ENCODE data around the gene PDE4D.
"Not testable (repeated sequence)": the region's sequence is repeated elsewhere in the genome, so short reads cannot be mapped to it uniquely, and the experiment has no call there.

Gene PDE4D

GRCh38 chr5:59798862-59799667 lies 94.5 kb downstream of the PDE4D start:
- no peak for FAIRE-seq

DNA sequence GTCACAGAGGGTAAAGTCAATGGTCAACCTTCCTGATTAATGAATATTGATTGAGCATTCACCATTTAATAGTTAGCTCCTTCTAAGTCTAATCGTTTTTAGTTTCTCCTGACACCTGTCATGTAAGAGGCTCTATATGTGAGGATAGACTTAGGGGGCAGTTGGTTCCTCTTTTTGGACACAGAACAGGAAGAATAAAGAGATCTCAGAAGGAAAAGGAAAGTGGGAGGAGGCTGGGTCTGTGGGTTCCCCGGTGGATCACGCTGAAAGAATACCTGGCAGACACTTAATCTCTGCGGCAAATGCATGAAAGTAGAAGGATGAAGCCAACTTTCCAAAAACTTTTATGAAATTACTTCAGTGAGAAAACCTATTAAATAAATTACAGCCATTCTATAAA lies 98.4 kb downstream of the PDE4D start:
- no peak for FAIRE-seq

- no peak for FAIRE-seq
Observed at GRCh38 chr5:59792983-59793585, 100.4 kb downstream of the PDE4D start.

- FAIRE-seq: no peak
Observed at GRCh38 chr5:59791617-59792016, 101.9 kb downstream of the PDE4D start.

DNA sequence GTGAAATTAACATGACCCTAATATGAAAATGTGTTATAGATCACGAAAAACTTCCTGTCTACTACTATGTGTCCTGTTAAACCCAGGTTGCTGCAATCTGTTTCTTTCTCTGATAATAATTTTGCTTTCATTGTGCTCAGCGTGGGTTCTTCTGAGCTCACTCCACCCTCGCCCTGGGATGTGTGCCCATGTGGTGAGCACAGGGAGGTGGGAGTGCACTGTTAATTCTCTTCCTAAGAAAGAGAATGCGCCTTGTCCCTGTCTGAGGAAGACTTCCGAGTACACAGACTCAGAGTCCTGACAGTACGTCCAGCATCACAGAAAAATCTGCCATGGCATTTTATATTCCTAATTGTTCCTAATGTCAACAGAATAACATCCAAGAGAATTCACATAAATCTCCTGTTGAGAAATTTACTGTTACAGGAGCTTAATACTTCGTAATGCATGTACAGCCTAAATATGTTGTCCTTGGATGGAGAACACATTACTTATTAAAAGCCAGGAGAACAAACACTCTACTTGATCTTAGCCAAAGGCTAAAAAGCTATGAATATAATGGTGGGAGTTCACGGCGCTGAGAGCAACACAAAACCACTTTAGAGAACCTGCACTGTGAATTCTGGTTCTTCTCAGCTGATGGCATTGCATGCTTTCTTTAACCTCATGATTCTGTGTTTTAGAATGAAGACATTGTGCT lies 102.6 kb downstream of the PDE4D start:
- FAIRE-seq: no peak

DNA sequence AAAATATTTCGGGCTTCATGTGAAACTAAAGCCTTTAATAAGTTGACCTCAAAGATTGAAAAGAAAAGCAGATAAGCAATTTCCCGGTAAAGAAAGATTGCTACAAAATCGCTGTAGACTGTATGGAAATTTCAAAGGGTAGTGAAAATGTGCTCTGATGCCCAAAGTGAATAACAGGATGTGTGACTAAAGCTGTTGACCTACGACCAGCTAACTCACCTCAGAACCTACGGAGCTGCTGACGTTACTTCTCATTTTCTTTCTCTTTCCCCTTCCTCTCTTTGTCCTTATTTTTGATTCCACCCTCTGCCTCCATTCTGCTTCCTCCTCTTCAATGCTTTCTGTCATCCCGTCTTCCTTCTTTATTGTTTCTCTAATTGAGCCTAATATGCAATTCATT lies 103.2 kb downstream of the PDE4D start:
- no peak for FAIRE-seq

DNA sequence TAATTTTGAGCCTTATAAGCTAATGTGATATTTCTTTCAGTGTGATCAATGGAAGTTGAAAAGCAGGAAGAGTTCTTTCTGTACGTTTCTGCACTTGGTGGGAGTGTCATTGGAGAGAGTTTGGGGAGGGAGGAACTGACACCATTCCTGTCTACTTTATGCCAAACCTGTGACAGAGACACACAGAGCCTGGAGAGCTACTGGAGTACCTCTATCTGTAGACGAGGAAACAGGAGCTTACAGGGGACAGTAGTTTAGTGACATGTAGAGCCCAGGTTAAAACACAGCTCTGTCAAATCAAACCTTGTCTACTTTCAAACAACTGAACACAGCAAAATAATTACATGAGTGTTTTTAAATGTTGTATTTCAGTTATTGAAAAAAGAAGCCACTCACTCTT lies 103.6 kb downstream of the PDE4D start:
- no peak for FAIRE-seq

GRCh38 chr5:59789197-59789596 lies 104.3 kb downstream of the PDE4D start:
- no peak for FAIRE-seq

DNA sequence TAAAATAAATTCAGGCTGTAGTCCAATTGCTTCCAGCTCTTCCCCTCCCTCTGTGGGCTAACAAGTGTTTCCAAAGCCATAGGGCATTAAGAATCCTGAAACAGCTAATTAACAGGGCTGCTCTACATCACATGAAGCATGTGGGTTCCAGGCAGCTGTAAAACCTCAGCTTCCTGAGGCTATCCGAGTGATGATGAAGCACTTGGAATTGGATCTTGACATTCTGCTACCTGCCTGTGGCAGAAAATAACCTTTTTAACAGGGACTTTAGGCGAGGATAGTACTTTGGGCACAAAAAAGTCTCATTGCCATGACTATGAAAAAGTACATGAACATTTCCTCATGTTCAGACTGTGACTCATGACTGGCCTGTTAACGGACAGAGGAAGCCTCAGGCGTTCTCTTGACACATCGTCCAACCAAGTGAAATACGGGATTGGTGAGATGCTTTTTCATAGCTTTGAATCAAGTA lies 107.2 kb downstream of the PDE4D start:
- no peak for FAIRE-seq

DNA sequence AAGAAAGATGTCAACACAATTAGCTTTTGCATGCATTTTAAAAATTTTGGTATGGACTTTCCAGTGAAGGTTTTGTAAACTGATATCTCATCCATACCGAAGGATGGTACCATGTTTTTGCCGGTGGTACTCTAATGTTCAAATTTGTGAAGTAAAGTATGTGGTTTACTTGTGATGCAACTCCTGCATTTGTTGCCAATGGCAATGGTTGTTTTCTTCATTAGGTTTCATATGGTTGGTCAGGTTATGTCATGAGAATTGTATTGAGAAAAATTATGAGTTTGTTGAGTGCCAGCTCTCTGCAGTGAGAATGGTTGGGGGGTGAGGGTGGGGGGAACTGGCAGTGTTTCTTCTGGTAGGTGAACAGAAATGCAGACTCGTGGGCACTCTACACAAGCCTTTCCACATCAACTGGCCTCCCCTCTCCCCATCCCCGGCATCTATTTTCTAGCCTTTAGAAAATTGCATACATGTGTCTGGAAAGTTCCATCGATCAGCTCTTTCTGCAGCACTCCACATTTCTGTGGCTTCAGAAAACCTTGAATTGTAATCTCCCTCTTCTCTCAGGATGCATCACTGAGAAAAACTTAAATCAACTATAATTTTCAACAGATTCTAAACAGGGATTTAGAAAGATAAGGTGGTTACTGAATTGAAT lies 107.7 kb downstream of the PDE4D start:
- no peak for FAIRE-seq

DNA sequence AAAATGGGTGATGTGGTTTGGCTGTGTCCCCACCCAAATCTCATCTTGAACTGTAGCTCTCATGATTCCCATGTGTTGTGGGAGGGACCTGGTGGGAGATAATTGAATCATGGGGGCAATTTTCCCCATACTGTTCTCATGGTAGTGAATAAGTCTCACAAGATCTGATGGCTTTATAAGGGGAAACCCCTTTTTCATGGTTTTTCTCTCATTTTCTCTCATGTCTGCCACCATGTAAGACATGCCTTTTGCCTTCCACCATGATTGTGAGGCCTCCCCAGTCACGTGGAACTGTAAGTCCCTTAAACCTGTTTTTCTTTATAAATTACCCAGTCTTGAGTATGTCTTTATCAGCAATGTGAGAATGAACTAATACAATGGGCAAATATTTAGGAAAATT lies 108.8 kb downstream of the PDE4D start:
- not testable (repeated sequence) for FAIRE-seq

GRCh38 chr5:59783264-59783663 lies 110.3 kb downstream of the PDE4D start:
- no peak for FAIRE-seq

- FAIRE-seq: no peak
Observed at GRCh38 chr5:59782856-59783255, 110.7 kb downstream of the PDE4D start.

DNA sequence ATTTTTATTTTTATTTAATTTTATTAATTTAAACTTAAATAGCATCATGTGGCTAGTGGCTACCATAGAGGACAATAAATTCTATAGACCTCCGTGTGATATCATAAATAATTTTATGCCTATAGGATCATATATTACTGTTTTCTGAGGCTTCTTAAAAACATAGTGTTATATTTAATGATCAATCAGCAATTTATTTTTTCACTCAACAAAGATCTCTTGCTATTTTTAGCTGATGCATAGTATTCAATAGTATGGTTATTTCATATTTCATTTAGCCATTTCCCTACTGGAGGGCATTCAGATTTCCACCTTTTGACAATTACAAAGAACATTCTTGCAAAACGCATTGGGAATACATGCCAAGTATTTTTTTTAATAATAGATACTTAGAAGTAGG lies 114.1 kb downstream of the PDE4D start:
- FAIRE-seq: no peak

DNA sequence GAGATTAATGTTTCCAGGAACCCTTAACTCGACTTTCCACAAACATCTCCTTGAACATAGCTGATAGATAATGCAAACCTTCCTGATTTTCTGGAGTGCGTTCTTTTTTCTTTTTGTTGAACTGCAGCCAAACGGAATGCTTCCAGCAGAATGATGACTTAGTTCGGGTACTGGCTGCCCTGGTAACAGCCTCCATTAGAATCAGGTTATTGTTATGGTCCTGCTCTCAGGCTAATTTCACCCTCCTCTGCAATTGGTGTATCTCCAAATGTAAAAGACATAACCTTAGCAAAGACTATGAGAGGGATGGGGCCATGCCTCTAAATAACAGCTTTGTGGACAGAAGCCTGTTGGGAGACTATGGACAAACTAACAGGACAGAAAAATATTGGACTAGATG lies 116.5 kb downstream of the PDE4D start:
- no peak for FAIRE-seq

DNA sequence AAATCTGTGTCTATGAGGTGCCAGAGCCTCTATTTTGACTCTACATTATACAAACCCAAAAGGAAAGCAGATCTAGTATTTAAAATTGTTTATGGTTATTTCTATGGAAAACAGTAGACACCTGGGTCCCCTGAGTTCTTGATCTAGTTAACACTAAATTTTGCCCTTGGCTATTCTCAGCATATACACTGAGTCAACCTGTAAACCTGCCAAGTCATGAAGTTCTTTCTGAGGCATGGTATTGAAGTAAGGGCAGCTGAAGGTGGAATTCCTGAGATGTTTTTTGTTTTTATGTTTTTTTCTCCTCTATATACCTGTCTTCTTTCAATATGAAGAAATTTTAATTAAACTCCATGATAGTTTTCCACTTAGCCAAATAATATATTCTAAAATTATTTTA lies 120.2 kb downstream of the PDE4D start:
- no peak for FAIRE-seq

DNA sequence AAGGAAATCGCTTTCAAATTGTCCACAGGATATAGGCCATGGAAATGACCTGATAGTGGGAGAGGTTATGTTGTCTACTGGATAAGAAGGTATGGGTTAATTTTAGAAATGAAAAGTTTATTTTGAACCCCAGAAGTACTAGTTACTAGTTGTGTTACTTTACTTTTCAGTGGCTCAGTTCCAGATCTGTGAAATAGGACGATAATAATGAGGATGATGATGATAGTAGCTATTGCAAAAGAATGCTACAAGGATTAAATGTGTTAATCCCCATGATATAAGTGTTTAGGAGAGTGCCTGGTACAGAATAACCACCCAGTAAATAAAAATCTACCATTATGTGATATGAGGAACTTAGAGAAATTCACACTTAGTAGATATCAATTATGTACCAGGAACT lies 120.8 kb downstream of the PDE4D start:
- FAIRE-seq: no peak

DNA sequence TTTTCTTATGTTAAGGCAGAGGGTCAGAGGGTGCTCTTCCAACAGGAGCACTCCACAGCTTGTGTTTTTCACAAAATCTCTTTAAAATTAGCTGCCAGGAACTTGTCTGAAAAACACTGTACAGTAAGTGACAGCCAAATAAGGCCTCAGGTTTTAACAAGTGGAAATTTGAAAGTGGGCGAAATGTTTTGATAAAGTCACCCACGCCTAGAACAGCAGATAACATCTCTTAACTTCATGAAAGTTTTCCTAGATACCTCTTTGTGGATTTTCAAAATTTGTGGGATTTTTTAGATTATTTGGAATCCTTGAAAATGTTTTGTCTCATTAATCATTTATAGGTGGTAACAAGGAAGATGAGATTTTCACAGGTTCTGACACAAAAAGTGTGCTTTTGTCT lies 121.3 kb downstream of the PDE4D start:
- FAIRE-seq: no peak

- FAIRE-seq: no peak
Observed at GRCh38 chr5:59770953-59771352, 122.6 kb downstream of the PDE4D start.

GRCh38 chr5:59769832-59770231 lies 123.7 kb downstream of the PDE4D start:
- no peak for FAIRE-seq

- no peak for FAIRE-seq
Observed at GRCh38 chr5:59769041-59769360, 124.5 kb downstream of the PDE4D start.

GRCh38 chr5:59768152-59769040 lies 125.1 kb downstream of the PDE4D start:
- no peak for FAIRE-seq

Data from A204.1 (cell line).